Stimulated activated CD4-positive, alpha-beta T cell treated with anti-CD3 and anti-CD28 coated beads, Interleukin-4, amount 100 ng/mL, for 1 hour (primary cell): ENCODE results near the gene CSRNP2.

Source experiments
- DNase-seq: peaks from one replicate; pipeline ENCODE4 v3.0.0-alpha.2; 2020

CSRNP2 gene

DNA sequence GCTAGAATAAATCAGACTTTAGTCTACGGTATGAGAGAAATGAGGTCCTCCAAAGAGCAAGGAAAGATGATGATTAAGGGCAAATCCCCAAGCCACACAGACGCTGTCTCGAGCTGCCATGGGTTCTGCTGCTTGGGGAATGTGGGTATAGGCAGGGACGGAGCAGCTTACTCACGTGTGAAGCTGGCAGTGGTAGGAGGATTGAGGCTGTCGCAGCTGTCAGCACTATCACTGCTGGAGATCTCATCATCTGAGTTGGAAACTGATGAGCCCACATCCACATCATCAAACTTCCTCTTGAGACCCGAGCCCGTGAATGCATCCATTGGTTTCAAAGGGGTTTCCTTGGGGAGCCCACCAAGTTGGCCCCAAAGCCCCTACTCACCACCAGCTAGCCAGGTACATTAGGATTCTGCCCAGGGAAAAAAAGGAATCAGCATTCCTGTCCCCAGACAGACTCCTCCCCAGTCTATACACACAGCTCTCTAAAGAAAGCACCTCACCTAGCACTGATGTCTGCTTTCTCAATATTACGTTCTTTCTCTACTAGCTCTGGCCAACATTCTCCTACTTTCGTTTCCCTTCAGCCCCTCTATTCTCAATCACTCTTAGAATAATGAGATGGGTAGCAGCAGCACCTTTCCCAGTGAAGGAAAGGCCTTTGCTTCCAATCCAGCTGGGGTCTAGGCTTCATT lies 7.0 kb downstream of the CSRNP2 start:
- no peak for DNase-seq

DNA sequence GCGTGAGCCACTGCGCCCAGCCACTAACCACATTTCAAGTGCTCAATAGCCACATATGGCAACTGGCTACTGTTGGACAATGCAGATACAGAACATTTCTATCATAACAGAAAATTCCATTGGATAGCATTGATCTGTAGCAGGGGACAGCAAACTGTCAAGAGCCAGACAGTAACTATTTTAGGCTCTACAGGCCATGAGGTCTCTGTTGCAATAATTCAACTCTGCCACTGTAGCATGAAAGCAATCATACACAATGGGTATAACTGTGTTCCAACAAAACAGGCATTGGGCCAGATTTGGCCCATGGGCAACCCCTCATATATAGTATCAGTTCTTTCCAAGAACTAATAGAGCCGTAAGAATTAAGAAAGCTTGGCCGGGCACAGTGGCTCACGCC lies 8.0 kb downstream of the CSRNP2 start:
- no peak for DNase-seq

DNA sequence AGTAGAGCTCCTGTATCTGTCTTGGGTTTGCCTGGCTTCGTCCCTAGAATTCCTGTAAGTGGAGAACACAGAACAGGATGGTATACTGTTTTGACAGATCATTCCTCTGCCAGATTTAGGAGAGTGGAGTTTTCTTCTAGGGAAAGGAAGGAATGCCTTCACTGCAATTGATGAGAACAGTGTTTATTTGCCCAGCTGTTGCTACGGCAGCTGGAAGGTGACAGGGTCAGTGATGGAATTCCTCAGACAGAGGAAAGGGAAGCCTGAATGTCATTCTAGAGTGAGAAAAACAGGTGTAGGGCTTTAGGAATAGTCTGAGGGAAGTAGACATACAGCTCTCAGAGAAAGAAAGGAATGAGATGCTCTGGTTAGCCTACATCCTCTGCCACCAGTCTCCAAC lies 11.7 kb downstream of the CSRNP2 start:
- no peak for DNase-seq

DNA sequence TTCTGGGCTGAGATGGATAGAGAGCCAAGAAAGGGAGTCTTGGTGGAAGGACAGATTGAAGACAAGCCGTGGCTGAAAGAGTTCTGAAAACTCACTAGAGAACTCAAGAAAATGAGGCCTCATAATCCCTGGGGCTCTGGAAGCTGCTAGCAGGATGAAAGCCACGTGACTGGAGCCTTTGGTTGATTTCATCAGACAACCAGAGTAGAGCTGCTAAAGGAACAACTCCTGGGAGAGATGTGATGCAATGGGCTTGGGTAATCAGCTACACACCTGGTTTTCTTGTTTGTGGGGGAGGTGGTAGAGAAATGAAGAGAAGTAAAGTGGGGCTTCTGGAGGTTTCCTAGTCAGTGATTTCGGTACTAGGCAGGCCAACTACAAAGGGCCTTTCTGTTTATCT lies 13.4 kb downstream of the CSRNP2 start:
- no peak for DNase-seq

DNA sequence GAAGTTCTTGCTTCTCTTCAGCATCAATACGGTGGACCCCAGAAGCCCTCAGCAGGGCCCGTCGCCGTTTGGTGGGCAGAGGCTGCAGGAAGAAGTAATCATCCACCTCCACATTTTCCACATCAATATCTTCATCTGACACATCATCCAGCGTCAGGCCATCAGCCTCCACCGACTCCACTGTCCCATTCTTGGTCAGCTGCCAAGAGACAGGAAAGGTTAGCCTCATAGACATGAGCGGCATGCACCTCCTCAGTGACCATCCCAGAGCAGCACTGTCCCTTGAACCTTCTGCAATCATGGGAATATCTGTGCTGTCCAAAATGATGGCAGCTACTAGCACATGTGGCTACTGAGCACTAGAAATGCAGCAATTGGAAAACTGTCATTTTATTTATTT lies 15.6 kb downstream of the CSRNP2 start:
- no peak for DNase-seq

DNA sequence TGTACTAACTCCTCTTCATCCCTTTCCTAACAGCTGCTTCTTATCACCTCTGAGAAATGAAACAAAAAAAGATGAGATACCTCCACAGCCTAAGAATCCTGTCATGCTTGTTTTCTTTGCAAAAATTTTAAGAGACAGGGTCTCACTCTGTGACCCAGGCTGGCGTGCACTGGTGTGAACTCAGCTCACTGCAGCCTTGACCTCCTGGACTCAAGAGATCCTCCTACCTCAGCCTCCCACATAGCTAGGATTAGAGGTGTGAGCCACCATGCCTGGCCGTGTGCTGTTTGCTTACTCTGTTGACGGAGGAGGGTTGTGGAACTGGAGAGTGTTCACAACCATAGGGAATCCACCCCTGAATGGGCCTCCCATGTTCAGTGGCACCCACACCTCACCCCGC lies 16.2 kb downstream of the CSRNP2 start:
- DNase-seq = no peak

DNA sequence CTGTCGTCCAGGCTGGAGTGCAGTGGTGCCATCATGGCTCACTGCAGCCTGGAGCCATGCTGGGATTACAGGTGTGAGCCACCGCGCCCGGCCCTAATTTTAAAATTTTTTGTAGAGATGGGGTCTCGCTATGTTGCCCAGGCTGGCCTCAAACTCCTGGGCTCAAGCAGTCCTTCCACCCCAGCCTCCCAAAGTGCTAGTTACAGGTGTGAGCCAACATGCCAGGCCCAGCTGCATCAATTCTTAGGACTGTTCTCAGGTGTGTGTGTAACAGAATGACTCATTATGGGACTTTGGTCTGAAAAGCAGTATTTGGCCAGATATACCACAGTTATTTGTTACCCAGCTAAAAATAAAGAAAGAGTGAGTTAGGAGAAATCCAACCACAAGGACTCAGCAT lies 17.9 kb downstream of the CSRNP2 start:
- DNase-seq = no peak

DNA sequence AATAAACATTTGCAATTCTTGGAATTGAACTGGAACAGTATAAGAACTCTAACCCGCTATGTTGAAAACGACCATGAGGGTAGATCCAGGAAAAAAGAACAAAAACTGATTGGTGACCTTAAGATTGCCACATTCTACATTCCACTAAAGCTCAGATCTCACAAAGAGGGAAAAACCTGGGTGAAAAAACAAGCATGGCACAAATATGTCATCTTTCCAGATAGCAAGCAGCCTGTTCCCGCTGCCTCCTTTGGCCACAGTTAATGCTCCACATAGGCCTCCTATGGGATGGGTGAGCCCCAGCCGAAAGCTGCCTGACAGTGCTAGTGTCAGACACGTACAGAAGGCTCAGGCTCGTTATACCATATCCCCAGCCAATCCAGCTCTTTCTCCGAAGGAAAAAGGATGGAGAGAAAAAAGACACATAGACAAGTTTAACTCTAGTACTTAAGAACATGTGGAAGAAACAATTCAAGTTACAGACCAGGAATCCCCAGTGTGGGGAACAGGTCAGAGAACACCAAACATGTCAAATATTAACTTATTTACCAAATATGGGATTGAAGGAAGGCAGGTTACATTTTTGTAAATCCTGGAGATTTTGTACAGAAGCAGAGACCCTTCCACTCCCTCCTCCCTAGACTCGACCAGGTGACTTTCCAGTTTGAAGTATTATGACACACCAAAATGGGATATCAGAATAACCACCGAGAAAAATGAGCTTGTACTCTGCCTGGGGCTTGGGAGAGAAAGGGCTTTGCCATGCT lies 20.6 kb downstream of the CSRNP2 start:
- no peak for DNase-seq

DNA sequence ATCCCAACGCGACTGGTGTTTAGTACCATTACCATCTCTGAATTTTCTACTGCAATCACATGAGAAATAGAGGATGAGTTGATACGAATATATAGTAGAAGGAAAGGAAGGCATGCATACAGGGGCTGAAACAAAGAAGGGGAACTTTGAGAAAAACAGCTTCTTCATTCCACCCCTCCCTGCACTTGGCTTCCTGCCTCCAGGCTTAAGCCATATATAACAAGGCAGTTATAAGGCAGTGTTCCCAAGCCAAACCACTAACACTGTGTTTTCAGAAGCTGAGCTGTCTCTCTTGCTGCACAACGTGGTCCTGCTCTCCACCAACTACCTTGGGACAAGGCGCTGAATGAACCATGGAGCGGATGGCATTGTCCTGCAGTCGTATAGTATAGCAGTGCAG lies 24.3 kb downstream of the CSRNP2 start:
- no peak for DNase-seq

DNA sequence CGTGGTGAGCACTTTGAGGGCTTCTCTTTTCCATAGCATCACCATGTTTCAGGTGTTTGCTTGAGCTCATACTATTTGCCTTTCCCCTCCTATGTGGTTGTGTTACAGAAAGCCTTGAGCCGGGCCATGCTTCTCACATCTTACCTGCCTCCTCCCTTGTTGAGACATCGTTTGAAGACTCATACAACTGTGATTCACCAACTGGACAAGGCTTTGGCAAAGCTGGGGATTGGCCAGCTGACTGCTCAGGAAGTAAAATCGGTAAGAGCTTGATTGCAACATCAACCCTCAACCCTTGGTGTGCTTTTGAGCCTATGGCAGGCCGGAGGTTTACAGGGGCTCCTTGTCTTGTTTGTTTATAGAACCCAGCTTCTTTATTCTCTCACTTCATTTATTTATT lies 27.2 kb downstream of the CSRNP2 start:
- no peak for DNase-seq

DNA sequence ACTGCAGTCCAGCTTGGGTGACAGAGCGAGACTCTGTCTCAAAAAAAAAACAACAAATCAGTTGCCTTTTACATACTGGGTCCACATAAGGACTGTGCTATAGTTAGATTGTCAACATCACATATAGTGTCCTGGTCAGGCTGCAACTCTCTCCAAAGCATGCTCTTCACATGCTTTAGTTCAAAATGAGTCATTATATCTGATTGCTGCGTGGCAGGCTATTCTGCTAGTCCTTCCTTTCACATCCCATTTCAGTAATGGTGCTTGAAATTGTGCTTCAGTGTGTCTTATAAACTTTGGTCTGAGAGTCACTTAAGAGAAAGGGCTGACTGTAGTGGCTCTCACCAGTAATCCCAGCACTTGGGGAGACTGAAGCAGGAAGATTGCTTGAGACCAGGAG lies 28.3 kb downstream of the CSRNP2 start:
- no peak for DNase-seq

DNA sequence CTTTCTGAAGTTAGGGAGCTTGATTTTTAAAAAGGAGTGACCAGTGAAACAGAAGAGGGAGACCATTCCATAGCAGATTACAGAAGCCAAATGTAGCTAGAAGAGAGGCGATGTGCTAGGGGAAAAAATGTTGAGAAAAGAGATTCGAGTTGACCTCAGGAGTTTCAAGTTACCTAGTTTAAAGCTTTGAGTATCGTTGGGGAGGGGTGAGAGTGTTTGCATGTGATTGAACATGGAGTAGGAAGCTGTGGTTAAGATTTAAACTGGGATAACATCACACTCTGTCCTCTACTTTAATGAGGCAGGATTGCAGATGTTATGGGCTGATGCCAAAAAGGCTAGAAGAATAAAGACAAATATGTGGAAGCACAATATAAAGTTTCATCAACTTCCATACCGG lies 31.6 kb downstream of the CSRNP2 start:
- no peak for DNase-seq

DNA sequence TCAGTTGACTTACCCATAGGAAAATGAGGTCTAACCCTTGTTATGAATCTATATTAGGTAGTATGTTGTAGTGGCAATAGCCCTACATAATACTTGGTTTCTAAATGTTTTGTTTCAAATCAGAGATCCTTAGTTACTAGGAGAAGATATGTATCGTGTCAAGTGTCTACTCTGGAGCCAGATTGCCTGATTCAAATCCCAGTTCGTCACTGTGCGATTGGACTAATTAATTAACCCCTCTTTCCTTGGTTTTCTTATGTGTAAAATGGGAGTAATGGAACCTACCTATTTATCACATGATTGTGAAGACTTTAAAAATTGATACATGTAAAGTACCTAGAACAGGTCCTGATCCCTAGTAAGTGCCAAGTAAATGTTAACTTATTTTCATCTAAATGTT lies 33.9 kb downstream of the CSRNP2 start:
- no peak for DNase-seq

DNA sequence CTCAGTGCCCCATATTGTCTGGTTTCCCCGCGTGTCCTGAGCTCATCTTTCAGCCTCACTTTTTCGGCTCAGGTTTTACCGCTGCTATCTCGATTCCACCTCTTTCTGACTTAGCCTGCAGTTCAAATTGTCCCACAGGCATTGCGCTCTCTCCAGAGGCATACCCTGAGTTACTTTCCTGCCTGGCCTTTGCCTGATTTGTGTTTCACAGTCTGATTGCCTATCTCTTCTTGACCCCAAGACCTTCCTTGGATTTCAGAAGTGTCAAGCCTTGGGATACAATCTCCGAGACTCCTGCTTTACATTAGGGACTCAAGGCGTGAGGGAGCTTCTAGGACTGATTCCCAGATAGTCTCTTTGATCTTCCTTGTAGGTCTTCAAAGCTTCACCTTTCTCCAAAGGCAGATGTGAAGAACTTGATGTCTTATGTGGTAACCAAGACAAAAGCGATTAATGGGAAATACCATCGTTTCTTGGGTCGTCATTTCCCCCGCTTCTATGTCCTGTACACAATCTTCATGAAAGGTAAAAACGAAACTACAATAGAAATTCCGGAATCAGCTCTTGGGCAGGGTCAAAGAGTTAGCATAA lies 34.6 kb downstream of the CSRNP2 start:
- DNase-seq = no peak

DNA sequence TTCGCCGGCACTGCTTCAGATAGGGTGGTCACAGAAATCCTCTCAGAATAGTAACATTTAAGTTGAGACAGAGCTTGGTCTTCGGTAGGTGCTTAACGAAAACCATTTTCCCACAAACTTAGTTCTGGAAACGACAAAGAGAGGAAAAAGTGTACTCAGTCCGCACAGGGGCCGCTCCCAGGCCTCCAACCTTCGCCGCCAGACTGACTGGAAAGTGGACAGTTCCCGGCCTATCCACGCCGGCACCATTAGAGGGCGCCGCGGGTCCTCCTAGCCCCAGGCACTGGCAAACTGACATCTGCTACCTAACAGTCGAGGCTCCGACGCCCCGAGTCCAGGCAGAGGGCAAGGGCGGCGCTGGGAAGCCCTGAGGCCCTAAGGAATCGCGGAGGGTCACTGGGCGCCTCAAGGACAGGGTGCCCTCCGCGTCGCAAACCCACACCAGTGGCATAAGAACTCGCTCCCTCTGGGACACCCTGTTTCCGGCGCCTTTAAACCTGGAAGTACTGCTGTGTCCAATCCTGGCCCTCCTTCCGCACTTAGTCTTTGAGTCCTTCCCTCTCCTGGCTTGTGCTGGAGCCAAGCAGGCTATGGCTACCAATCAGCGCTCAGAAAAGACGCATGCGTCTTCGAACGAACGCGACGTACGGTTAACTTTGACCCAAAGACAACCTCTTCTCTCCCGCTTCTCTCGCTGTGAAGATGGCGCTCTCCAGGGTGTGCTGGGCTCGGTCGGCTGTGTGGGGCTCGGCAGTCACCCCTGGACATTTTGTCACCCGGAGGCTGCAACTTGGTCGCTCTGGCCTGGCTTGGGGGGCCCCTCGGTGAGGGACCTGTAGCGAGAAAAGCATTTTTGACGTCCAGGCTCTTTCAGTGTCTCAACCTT lies 35.5 kb downstream of the CSRNP2 start, which contains the start of gene LETMD1:
Gene LETMD1 (plus strand): TSS at position 673 of the 886 bp plus-strand sequence. CDS start 30 bp downstream, at position 703.
- peak; percentile 87 for DNase-seq

DNA sequence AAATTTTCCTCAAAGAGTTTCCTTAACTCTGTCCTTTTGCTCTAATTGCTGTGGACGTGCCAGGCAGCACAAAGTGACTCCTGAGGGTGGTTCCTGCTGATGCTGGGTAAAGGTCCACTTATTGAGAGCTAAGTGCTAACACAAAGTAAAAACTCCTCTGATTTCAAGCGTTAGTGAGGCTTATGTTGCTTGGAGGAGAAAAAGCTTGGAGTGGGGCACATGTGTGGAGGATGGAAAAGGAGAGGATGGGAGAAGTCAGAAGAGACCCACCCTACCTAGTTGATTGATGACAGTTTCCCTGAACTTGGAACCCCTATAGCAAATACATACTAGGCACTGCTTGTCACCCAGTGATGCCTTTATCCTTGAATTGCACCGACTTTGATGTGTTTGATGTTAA lies 47.1 kb downstream of the CSRNP2 start:
- DNase-seq = no peak

DNA sequence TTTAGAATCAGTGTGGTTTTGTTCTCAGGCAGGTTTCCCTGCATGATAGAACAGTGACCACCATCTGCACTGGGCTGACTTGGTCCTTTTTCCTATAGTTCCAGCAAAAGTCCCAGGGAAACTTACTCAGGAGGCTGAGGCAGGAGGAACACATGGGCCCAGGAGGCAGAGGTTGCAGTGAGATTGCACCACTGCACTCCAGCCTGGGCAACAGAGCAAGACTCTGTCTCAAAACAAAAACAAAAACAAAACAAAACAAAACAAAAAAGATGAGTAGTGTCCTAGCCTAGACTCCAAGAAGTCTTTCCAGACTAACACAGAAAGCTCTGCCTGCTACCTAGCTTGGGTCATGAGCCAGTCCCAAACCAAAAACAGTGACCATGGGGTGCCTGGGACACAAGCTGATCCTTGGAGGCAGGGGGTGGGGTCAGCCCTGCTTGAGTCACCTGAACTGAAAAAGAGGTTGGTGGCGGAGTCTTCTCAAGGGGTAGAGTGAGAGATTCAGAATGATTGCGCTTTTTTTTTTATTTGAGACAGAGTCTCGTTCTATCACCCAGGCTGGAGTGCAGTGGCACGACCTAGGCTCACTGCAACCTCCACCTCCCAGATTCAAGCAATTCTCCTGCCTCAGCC lies 49.8 kb downstream of the CSRNP2 start:
- DNase-seq = no peak

DNA sequence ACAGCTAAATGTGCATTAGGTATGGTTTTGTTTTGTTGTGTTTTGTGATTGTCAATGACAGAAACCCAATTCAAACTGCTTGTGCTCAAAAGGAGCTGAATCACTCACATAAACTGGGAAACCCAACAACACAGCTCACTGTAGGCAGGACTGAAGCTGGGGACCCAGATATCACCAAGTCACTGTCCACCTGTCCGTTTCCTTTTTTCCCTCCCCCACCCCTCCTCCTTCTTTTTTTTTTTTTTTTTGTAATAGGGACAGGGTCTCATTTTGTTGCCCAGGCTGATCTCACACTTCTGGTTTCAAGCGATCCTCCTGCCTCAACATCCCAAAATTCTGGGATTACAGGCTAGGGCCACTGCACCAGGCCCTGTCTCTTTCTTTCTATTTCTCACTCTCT lies 50.3 kb downstream of the CSRNP2 start:
- DNase-seq = no peak

DNA sequence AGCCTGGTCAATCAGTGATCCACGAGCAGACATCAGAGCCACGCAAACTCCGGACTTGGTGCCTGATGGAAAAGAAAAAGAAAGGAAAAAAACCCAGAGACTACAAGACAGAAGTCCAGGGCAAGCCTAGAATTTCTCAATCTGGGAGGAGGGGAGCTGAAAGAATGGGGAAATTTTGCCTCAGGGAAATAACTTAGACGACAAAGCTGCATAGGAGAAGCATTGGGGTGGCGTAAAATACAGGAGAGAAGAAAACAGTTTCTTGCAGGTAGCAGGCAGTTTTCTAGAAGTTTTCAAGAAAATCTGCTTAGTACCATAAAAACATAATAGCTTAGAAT lies 54.6 kb downstream of the CSRNP2 start:
- no peak for DNase-seq

DNA sequence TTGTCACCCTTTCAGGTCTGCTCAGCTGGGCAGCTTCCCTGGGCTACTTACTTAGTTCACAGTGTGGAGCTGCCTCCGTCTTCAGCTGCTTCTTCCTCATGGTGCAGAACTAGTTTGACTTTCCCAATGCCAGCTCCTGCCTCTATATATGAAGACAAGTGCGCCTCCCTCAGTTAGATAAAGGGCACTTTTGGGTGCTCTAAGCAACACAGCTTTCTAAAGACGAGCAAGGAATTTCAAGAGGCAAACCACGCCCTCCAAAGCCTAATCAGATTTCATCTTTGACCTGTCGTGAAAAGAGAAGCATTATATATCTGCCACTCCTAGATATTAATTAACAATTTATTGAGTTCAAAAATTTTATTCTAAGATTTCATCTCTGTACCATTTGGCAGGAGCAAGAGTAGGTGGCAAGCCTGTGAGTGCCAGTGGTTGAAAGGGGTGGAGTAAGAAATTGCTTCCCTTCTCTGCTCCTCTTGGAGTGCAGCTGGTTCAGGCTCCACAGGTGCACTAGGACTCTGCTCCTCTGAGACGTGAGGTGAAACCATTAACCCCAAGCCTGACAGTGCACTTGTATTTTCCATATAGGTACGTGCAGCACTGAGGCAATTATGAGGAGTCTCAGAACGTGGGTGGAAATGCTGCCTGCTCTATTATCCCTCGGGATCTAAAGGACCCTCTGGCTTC lies 55.1 kb downstream of the CSRNP2 start:
- DNase-seq = no peak

DNA sequence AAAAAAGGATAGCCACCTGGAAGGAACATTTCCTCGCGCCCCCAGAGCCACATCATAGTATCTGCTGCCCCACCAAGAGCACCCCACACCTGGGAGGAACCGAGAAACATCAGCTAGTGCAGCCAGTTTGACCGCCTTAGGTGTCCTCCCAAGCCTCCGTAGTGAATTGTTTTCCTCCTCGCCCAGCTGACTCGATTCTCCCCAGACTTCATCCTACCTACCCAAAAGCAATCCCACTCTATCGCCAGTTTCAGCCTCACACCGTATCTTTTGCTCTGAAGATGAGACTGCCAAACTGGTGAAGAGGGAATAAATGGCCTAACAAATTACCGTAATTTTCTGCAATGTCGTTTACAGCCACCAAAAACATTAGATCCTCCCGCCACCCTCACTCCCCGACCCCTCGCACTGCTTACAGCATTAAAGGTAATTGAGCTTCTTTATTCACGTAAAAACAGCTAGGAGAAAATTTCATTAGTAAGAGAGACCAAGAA lies 56.0 kb downstream of the CSRNP2 start:
- DNase-seq = no peak
